ENCODE data around the gene SSBP2.
"Not testable (repeated sequence)": the region's sequence is repeated elsewhere in the genome, so short reads cannot be mapped to it uniquely, and the experiment has no call there.

SSBP2 gene

GRCh38 chr5:81506378-81506777 lies 244.5 kb downstream of the SSBP2 start:
- Histone ChIP-seq H3K4me1 (ENCODE audit: control insufficient read depth in 2 of 2, insufficient read depth in 2 of 2, low read length in 2 of 2) (no peaks in the 10 kb centered on the region), H3K27me3 (ENCODE audit: control insufficient read depth in 2 of 2, insufficient read depth in 2 of 2, low read length in 2 of 2) (no peaks in the 10 kb centered on the region), H3K9me3 (ENCODE audit: control insufficient read depth in 2 of 2, low read length in 2 of 2) (no peaks in the 10 kb centered on the region), H3K9ac (ENCODE audit: low read depth in 1 of 2, low read length in 2 of 2) (no peak overlapping the region), H3K36me3 (ENCODE audit: control insufficient read depth in 2 of 2, insufficient read depth in 2 of 2, low read length in 2 of 2) (no peaks in the 10 kb centered on the region), H3K4me3 (ENCODE audit: low read length in 2 of 2) (no peak overlapping the region), H3K27ac (ENCODE audit: low read depth in 2 of 2, low read length in 2 of 2) (no peak overlapping the region)

DNA sequence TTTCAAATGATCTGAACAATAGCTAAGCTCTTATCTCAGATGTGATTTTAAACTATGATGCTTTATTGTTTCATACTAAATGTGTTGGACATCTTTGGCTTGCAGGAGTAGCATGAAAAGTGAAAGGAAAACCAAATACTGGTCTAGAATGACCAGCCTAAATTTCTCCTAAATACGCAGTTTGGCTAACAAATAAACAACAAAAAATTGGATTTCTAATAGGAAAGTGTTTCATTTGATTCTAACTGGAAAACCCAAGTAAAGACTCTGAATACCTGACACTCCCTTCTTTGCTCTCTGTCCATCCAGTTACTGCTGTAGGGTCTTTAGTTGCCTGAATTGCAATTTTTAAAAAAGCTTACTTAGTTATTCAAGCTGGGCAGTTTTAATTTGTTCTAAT lies 245.2 kb downstream of the SSBP2 start:
- Histone ChIP-seq H3K9me3 (ENCODE audit: control insufficient read depth in 2 of 2, low read length in 2 of 2) (no peaks in the 10 kb centered on the region), H3K36me3 (ENCODE audit: control insufficient read depth in 2 of 2, insufficient read depth in 2 of 2, low read length in 2 of 2) (no peaks in the 10 kb centered on the region), H3K4me1 (ENCODE audit: control insufficient read depth in 2 of 2, insufficient read depth in 2 of 2, low read length in 2 of 2) (no peaks in the 10 kb centered on the region), H3K4me3 (ENCODE audit: low read length in 2 of 2) (no peak overlapping the region), H3K9ac (ENCODE audit: low read depth in 1 of 2, low read length in 2 of 2) (no peak overlapping the region), H3K27me3 (ENCODE audit: control insufficient read depth in 2 of 2, insufficient read depth in 2 of 2, low read length in 2 of 2) (no peaks in the 10 kb centered on the region), H3K27ac (ENCODE audit: low read depth in 2 of 2, low read length in 2 of 2) (no peak overlapping the region)

DNA sequence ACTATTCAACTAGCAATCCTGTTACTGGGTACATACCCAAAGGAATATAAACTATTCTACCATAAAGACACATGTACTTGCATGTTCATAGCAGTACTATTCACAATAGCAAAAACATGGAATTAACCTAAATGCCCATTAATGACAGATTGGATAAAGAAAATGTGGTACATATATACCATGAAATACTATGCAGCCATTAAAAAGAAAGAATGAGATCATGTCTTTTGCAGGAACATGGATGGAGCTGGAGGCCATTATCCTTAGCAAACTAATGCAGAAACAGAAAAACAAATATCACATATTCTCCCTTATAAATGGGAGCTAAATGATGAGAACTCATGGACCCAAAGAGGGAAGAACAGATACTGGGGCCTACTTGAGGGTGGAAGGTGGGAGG lies 247.3 kb downstream of the SSBP2 start:
- H3K9ac ChIP-seq (ENCODE audit: low read depth in 1 of 2, low read length in 2 of 2); H3K9me3 ChIP-seq (ENCODE audit: control insufficient read depth in 2 of 2, low read length in 2 of 2); H3K36me3 ChIP-seq (ENCODE audit: control insufficient read depth in 2 of 2, insufficient read depth in 2 of 2, low read length in 2 of 2); H3K27me3 ChIP-seq (ENCODE audit: control insufficient read depth in 2 of 2, insufficient read depth in 2 of 2, low read length in 2 of 2); H3K4me1 ChIP-seq (ENCODE audit: control insufficient read depth in 2 of 2, insufficient read depth in 2 of 2, low read length in 2 of 2); H3K27ac ChIP-seq (ENCODE audit: low read depth in 2 of 2, low read length in 2 of 2); H3K4me3 ChIP-seq (ENCODE audit: low read length in 2 of 2): not testable (repeated sequence)

DNA sequence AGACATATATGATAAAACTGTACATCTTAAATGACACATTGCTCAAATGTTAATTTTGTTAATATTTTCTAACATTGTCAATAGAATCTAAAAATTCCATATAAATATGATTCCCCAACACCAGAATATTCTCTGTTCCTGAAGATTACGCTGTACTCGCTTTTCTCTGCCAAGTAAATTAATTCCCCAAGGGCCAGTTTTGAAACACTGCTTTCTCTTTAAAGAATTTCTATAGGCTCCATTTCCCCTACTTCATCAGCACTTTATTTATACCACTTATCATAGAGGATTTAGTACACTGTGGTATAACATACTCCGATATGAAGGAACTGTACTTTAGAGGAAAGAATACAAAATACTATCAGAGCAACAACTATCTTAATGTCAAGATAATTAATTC lies 255.6 kb downstream of the SSBP2 start:
- H3K27ac ChIP-seq (ENCODE audit: low read depth in 2 of 2, low read length in 2 of 2), result no peak overlapping the region
- H3K36me3 ChIP-seq (ENCODE audit: control insufficient read depth in 2 of 2, insufficient read depth in 2 of 2, low read length in 2 of 2), result no peaks in the 10 kb centered on the region
- no peaks in the 10 kb centered on the region for H3K27me3 ChIP-seq (ENCODE audit: control insufficient read depth in 2 of 2, insufficient read depth in 2 of 2, low read length in 2 of 2)
- no peak overlapping the region for H3K4me3 ChIP-seq (ENCODE audit: low read length in 2 of 2)
- no peak overlapping the region for H3K9ac ChIP-seq (ENCODE audit: low read depth in 1 of 2, low read length in 2 of 2)
- H3K9me3 ChIP-seq (ENCODE audit: control insufficient read depth in 2 of 2, low read length in 2 of 2), result no peaks in the 10 kb centered on the region
- no peaks in the 10 kb centered on the region for H3K4me1 ChIP-seq (ENCODE audit: control insufficient read depth in 2 of 2, insufficient read depth in 2 of 2, low read length in 2 of 2)

DNA sequence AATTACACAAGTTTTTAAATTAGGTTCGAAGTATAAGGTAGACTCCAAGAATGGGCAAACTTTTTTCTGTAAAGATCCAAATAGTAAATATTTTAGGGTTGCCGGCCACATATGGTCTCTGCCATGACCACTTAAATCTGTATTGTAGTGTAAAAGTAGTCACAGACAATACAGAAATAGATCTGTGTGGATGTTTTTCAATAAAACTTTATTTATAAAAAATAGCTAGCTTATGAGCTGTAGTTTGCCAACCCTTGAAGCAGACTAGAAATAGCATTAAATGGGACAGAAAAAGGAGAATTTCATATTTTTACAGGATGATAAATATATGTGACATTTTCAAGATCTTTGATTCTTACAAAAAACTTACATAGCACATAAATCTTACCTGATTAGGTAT lies 262.0 kb downstream of the SSBP2 start:
- H3K27me3 ChIP-seq (ENCODE audit: control insufficient read depth in 2 of 2, insufficient read depth in 2 of 2, low read length in 2 of 2), result no peaks in the 10 kb centered on the region
- H3K9ac ChIP-seq (ENCODE audit: low read depth in 1 of 2, low read length in 2 of 2), result no peak overlapping the region
- H3K4me1 ChIP-seq (ENCODE audit: control insufficient read depth in 2 of 2, insufficient read depth in 2 of 2, low read length in 2 of 2), result no peaks in the 10 kb centered on the region
- no peak overlapping the region for H3K4me3 ChIP-seq (ENCODE audit: low read length in 2 of 2)
- H3K9me3 ChIP-seq (ENCODE audit: control insufficient read depth in 2 of 2, low read length in 2 of 2), result no peaks in the 10 kb centered on the region
- H3K36me3 ChIP-seq (ENCODE audit: control insufficient read depth in 2 of 2, insufficient read depth in 2 of 2, low read length in 2 of 2), result no peaks in the 10 kb centered on the region
- no peak overlapping the region for H3K27ac ChIP-seq (ENCODE audit: low read depth in 2 of 2, low read length in 2 of 2)

DNA sequence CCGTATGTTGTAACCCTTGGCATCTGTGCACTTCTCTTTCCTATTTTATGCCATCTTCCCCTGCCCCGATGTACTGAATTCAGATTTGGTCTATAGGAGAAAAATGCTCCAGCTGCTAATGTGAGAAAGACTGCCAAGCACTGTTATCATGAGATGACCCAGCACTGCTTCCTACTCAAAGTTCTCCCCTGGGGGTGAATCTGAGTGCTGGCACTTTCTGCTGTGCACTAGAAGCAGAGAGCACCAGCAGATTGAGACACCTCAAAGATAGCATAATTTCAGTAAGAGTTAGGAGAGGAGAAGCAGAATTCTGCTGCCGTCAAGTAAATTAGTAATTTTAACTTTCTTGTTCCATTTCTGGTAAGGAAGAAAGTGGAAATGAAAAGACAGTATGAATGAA lies 264.2 kb downstream of the SSBP2 start:
- Histone ChIP-seq H3K27ac (ENCODE audit: low read depth in 2 of 2, low read length in 2 of 2) (no peak overlapping the region), H3K27me3 (ENCODE audit: control insufficient read depth in 2 of 2, insufficient read depth in 2 of 2, low read length in 2 of 2) (no peaks in the 10 kb centered on the region), H3K4me1 (ENCODE audit: control insufficient read depth in 2 of 2, insufficient read depth in 2 of 2, low read length in 2 of 2) (no peaks in the 10 kb centered on the region), H3K4me3 (ENCODE audit: low read length in 2 of 2) (no peak overlapping the region), H3K9ac (ENCODE audit: low read depth in 1 of 2, low read length in 2 of 2) (no peak overlapping the region), H3K9me3 (ENCODE audit: control insufficient read depth in 2 of 2, low read length in 2 of 2) (no peaks in the 10 kb centered on the region), H3K36me3 (ENCODE audit: control insufficient read depth in 2 of 2, insufficient read depth in 2 of 2, low read length in 2 of 2) (no peaks in the 10 kb centered on the region)

DNA sequence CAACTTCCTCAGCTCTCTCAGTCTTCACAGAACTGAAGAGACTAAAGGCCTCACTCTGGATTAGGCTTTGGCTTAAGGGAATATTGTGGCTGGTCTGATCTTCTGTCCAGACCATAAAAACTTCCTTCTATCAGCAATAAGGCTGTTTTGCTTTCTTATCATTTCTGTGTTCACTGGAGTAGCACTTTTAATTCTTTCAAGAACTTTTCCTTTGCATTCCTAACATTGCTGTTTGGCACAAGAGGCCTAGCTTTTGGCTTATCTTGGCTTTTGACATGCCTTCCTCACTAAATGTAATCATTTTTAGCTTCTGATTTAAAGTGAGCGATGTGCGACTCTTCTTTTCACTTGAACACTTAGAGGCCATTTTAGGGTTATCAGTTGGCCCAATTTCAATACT lies 268.3 kb downstream of the SSBP2 start:
- no peak overlapping the region for H3K27ac ChIP-seq (ENCODE audit: low read depth in 2 of 2, low read length in 2 of 2)
- H3K9ac ChIP-seq (ENCODE audit: low read depth in 1 of 2, low read length in 2 of 2), result no peak overlapping the region
- H3K4me1 ChIP-seq (ENCODE audit: control insufficient read depth in 2 of 2, insufficient read depth in 2 of 2, low read length in 2 of 2), result no peaks in the 10 kb centered on the region
- no peaks in the 10 kb centered on the region for H3K36me3 ChIP-seq (ENCODE audit: control insufficient read depth in 2 of 2, insufficient read depth in 2 of 2, low read length in 2 of 2)
- no peak overlapping the region for H3K4me3 ChIP-seq (ENCODE audit: low read length in 2 of 2)
- H3K27me3 ChIP-seq (ENCODE audit: control insufficient read depth in 2 of 2, insufficient read depth in 2 of 2, low read length in 2 of 2), result no peaks in the 10 kb centered on the region
- no peaks in the 10 kb centered on the region for H3K9me3 ChIP-seq (ENCODE audit: control insufficient read depth in 2 of 2, low read length in 2 of 2)

- H3K27me3 ChIP-seq (ENCODE audit: control insufficient read depth in 2 of 2, insufficient read depth in 2 of 2, low read length in 2 of 2); H3K4me1 ChIP-seq (ENCODE audit: control insufficient read depth in 2 of 2, insufficient read depth in 2 of 2, low read length in 2 of 2); H3K36me3 ChIP-seq (ENCODE audit: control insufficient read depth in 2 of 2, insufficient read depth in 2 of 2, low read length in 2 of 2); H3K9ac ChIP-seq (ENCODE audit: low read depth in 1 of 2, low read length in 2 of 2); H3K9me3 ChIP-seq (ENCODE audit: control insufficient read depth in 2 of 2, low read length in 2 of 2); H3K4me3 ChIP-seq (ENCODE audit: low read length in 2 of 2); H3K27ac ChIP-seq (ENCODE audit: low read depth in 2 of 2, low read length in 2 of 2): not testable (repeated sequence)
Observed at GRCh38 chr5:81473395-81473794, 277.5 kb downstream of the SSBP2 start.

- Histone ChIP-seq H3K9ac (ENCODE audit: low read depth in 1 of 2, low read length in 2 of 2) (no peak overlapping the region), H3K27me3 (ENCODE audit: control insufficient read depth in 2 of 2, insufficient read depth in 2 of 2, low read length in 2 of 2) (no peaks in the 10 kb centered on the region), H3K4me3 (ENCODE audit: low read length in 2 of 2) (no peak overlapping the region), H3K4me1 (ENCODE audit: control insufficient read depth in 2 of 2, insufficient read depth in 2 of 2, low read length in 2 of 2) (no peaks in the 10 kb centered on the region), H3K9me3 (ENCODE audit: control insufficient read depth in 2 of 2, low read length in 2 of 2) (no peaks in the 10 kb centered on the region), H3K27ac (ENCODE audit: low read depth in 2 of 2, low read length in 2 of 2) (no peak overlapping the region), H3K36me3 (ENCODE audit: control insufficient read depth in 2 of 2, insufficient read depth in 2 of 2, low read length in 2 of 2) (peaks cover 0 to 6% of the 10 kb centered on the region in 2 donors)
Observed at GRCh38 chr5:81469676-81470075, 281.2 kb downstream of the SSBP2 start.

GRCh38 chr5:81450940-81451339 lies 300.0 kb downstream of the SSBP2 start:
- Histone ChIP-seq H3K9ac (ENCODE audit: low read depth in 1 of 2, low read length in 2 of 2) (no peak overlapping the region), H3K9me3 (ENCODE audit: control insufficient read depth in 2 of 2, low read length in 2 of 2) (no peaks in the 10 kb centered on the region), H3K36me3 (ENCODE audit: control insufficient read depth in 2 of 2, insufficient read depth in 2 of 2, low read length in 2 of 2) (no peaks in the 10 kb centered on the region), H3K27ac (ENCODE audit: low read depth in 2 of 2, low read length in 2 of 2) (no peak overlapping the region), H3K4me1 (ENCODE audit: control insufficient read depth in 2 of 2, insufficient read depth in 2 of 2, low read length in 2 of 2) (no peaks in the 10 kb centered on the region), H3K27me3 (ENCODE audit: control insufficient read depth in 2 of 2, insufficient read depth in 2 of 2, low read length in 2 of 2) (no peaks in the 10 kb centered on the region), H3K4me3 (ENCODE audit: low read length in 2 of 2) (no peak overlapping the region)

DNA sequence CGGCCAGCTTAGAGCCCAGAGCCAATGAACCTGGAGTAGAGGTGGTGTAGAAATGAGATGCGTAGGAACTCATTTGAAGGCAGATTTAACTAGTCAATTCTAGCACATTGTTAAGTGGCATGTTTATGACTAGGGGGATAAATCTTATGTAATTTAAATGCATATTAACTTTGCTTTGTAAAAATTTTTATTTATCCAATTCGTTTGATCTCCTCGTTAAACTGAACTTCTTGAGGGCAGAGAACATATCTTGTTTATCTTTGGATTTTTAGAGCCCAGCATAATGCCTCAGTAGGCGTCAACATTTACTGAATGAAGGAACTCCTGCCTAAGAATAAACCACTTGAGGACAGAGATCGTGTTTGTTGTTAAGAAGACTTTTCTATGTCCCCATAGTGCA lies 315.9 kb downstream of the SSBP2 start:
- Histone ChIP-seq H3K36me3 (ENCODE audit: control insufficient read depth in 2 of 2, insufficient read depth in 2 of 2, low read length in 2 of 2) (no peaks in the 10 kb centered on the region), H3K27me3 (ENCODE audit: control insufficient read depth in 2 of 2, insufficient read depth in 2 of 2, low read length in 2 of 2) (no peaks in the 10 kb centered on the region), H3K9me3 (ENCODE audit: control insufficient read depth in 2 of 2, low read length in 2 of 2) (no peaks in the 10 kb centered on the region), H3K4me1 (ENCODE audit: control insufficient read depth in 2 of 2, insufficient read depth in 2 of 2, low read length in 2 of 2) (no peaks in the 10 kb centered on the region), H3K9ac (ENCODE audit: low read depth in 1 of 2, low read length in 2 of 2) (no peak overlapping the region), H3K27ac (ENCODE audit: low read depth in 2 of 2, low read length in 2 of 2) (no peak overlapping the region), H3K4me3 (ENCODE audit: low read length in 2 of 2) (no peak overlapping the region)
